ENCODE data around the gene MVD. TPM values are rescaled to one million over a fixed set of nuclear protein-coding genes. Genes with fewer than 3 reads are reported as not detected.

Gene MVD
- total and polyA plus RNA-seq, 10 of the 15 experiments (the other 5 are each of a cell fraction or from before 2014, with no cell fraction given), result 5.0 to 147 (median 65.0) TPM

GRCh38 chr16:88703486-88704309, 40.8 kb upstream of the MVD start:
- H3K4me2 ChIP-seq (ENCODE audit: control insufficient read depth, insufficient read depth), result peak overlapping the region; percentile 88
- no TSS peak for BruUV-seq (replicated peaks)
- H3K27ac ChIP-seq (ENCODE audit: control insufficient read depth, insufficient read depth), result peak overlapping the region; percentile 73
- ChIA-PET POLR2A (interaction anchor here (0.8 to 1.4 kb wide), 5 partner anchors 16 to 65 kb away, joined by 3 read pairs; no protein-coding TSS in a partner anchor), SMC1A (ENCODE audit: uncharacterized antibody, unreplicated experiment) (interaction anchor here (1.0 to 2.9 kb wide), 3 partner anchors 23 to 154 kb away, joined by 3 to 13 read pairs (median 3); no protein-coding TSS in a partner anchor), CTCF (interaction anchor here (0.5 to 2.6 kb wide), 5 partner anchors 17 to 91 kb away, joined by 3 to 7 read pairs (median 4); partner anchors contain the start of gene SNAI3), RAD21 (ENCODE audit: unreplicated experiment) (interaction anchor here (1.1 to 1.6 kb wide), 4 partner anchors 23 to 108 kb away, joined by 3 to 9 read pairs (median 4); partner anchors contain the start of genes APRT and PIEZO1)
- H3K9me3 ChIP-seq (replicated peaks; ENCODE audit: control insufficient read depth, insufficient read depth, low read length), result no peaks in the 10 kb centered on the region
- ATAC-seq (peak; percentile 33), FAIRE-seq (peak; percentile 84), DNase-seq (ENCODE audit: low read depth, low spot score) (no peak)
- peaks cover 56% of the 10 kb centered on the region for H3K4me1 ChIP-seq (ENCODE audit: control insufficient read depth, insufficient read depth, low read length)
- peak overlapping the region; percentile 20; the same call in 1 of the 2 replicates for H2AFZ ChIP-seq (ENCODE audit: control insufficient read depth, low read depth, low read length)
- WGBS (ENCODE audit: insufficient coverage, insufficient replicate concordance, low lambda C conversion rate, missing lambda C conversion rate), result 2% methylated on average over 26 of the region's 26 CpGs
- no peaks in the 10 kb centered on the region for H4K20me1 ChIP-seq (ENCODE audit: control insufficient read depth, insufficient read depth)
- H3K36me3 ChIP-seq (ENCODE audit: control insufficient read depth in 2 of 2, insufficient read depth in 2 of 2, low read length in 1 of 2), result peaks cover 0 to 1% of the 10 kb centered on the region in 2 experiments; a peak in 1 of 4 replicates
- H3K9ac ChIP-seq (ENCODE audit: control insufficient read depth, insufficient read depth, low read length), result peak overlapping the region; percentile 25
- intact Hi-C loops (cut with micrococcal nuclease; ENCODE audit: unreplicated experiment), result no loop called here
- in situ Hi-C loops (cut with MboI), result no loop called here
- no peaks in the 10 kb centered on the region for H3K27me3 ChIP-seq (replicated peaks in 1 of 2; ENCODE audit: control insufficient read depth in 2 of 2, insufficient read depth in 2 of 2, low read length in 1 of 2)
- H3K4me3 ChIP-seq, result peak overlapping the region; percentile 90
- H3K79me2 ChIP-seq (ENCODE audit: control insufficient read depth, insufficient read depth, low read length), result peaks cover 55% of the 10 kb centered on the region
- peak; percentile 24; the same call in 1 of the 2 replicates for TF ChIP-seq SPI1 (IDR thresholded peaks at IDR 0.05; ENCODE audit: borderline replicate concordance, insufficient read depth, low read depth, low read length)
- no peak for TF ChIP-seq MYB (IDR thresholded peaks at IDR 0.05; ENCODE audit: borderline replicate concordance, low read depth, low read length)
- no peak for TF ChIP-seq RELA (IDR thresholded peaks at IDR 0.05; ENCODE audit: borderline replicate concordance, partially characterized antibody)
- TF ChIP-seq ZNF24 (IDR thresholded peaks at IDR 0.05), result no peak
- TF ChIP-seq NR2F1 (conservative IDR thresholded peaks at IDR 0.05), result no peak
- TF ChIP-seq NR2C2 (IDR thresholded peaks at IDR 0.05; ENCODE audit: borderline replicate concordance, control insufficient read depth, insufficient read length, low read depth), result no peak
- TF ChIP-seq MTA2 (IDR thresholded peaks at IDR 0.05; ENCODE audit: low read depth), result 0 out of 2 replicates have a peak, but pooled peaks have one; percentile 12
- TF ChIP-seq RBBP5 (conservative IDR thresholded peaks at IDR 0.05), result no peak
- peak; percentile 64 for TF ChIP-seq IKZF1 (conservative IDR thresholded peaks at IDR 0.05)
- TF ChIP-seq RB1 (IDR thresholded peaks at IDR 0.05; ENCODE audit: borderline replicate concordance), result no peak
- TF ChIP-seq TBL1XR1 (IDR thresholded peaks at IDR 0.05; ENCODE audit: low read depth, low read length), result no peak
- TF ChIP-seq SREBF2 (IDR thresholded peaks at IDR 0.05; ENCODE audit: low read length), result no peak
- TF ChIP-seq SRF (IDR thresholded peaks at IDR 0.05; ENCODE audit: low read depth in 2 of 2, low read length in 2 of 2), result no peak
- TF ChIP-seq DPF2 (IDR thresholded peaks at IDR 0.05), result peak; percentile 50; the same call in 1 of the 2 replicates
- no peak for TF ChIP-seq ZNF592 (IDR thresholded peaks at IDR 0.05)
- no peak for TF ChIP-seq IRF4 (IDR thresholded peaks at IDR 0.05; ENCODE audit: low read depth, low read length)
- TF ChIP-seq RUNX3 (IDR thresholded peaks at IDR 0.05; ENCODE audit: low read length), result peak; percentile 48; the same call in 1 of the 2 replicates
- TF ChIP-seq KLF5 (IDR thresholded peaks at IDR 0.05; ENCODE audit: partially characterized antibody), result peak; percentile 10

Data from GM12878 (cell line).